Stomach (tissue), 9 donors: ENCODE measurements around the gene WFIKKN2. TPM values are rescaled to one million over a fixed set of nuclear protein-coding genes. Genes with fewer than 3 reads are reported as not detected.

ENCODE experiments used
- DNase-seq, 2 donors: peaks; one replicate each; pipeline versions ENCODE4 v3.0.0 to v3.0.0-alpha.2; 2013 to 2019
- H3K27ac ChIP-seq, 5 donors: fragments of 200-600 bp in 4 of 5; sonication (generic) in 4 of 5; one replicate each; pipeline ENCODE4 v1.5.1; 2013 to 2019; ENCODE audit warnings: mild to moderate bottlenecking in 1 of 5, moderate library complexity in 1 of 5
- H3K27me3 ChIP-seq, 3 donors: fragments of 200-600 bp; sonication (generic); one replicate each; pipeline ENCODE4 v1.5.1; 2017 to 2019; ENCODE audit warnings: mixed run types in 1 of 3
- H3K36me3 ChIP-seq, 4 donors: fragments of 200-600 bp; sonication (generic); 1 replicate in 3 of 4; 2 replicates in 1 of 4; pipeline ENCODE4 v1.5.1; 2016 to 2019
- H3K4me1 ChIP-seq, 4 donors: fragments of 200-600 bp; sonication (generic); one replicate each; pipeline ENCODE4 v1.5.1; 2016 to 2019
- H3K4me3 ChIP-seq, 4 donors: fragments of 200-600 bp; sonication (generic) in 3 of 4; one replicate each; pipeline ENCODE4 v1.5.1; 2016 to 2019; ENCODE audit warnings: mild to moderate bottlenecking in 1 of 4
- H3K9me3 ChIP-seq, 4 donors: fragments of 200-600 bp; sonication (generic); one replicate each; pipeline ENCODE4 v1.5.1; 2016 to 2019
- CTCF ChIP-seq, 7 experiments: fragments of 450-650 bp in 4 of 7; fragments of 200-600 bp in 3 of 7; sonication (generic) in 3 of 7; IDR thresholded peaks; one replicate each; pipeline ENCODE4 v1.5.1; 2016 to 2019; ENCODE audit warnings: antibody characterized with exemption in 7 of 7, control low read depth in 2 of 7, mild to moderate bottlenecking in 1 of 7
- EP300 ChIP-seq: sonication (generic); formaldehyde crosslinking; IDR thresholded peaks from one replicate; pipeline ENCODE4 v1.6.1; 2017; ENCODE audit warnings: antibody characterized with exemption
- POLR2A ChIP-seq, 4 donors: fragments of 450-650 bp; IDR thresholded peaks; one replicate each; pipeline ENCODE4 v1.6.1; 2016; ENCODE audit warnings: antibody characterized with exemption in 4 of 4, control low read depth in 2 of 4, mild to moderate bottlenecking in 1 of 4, moderate library complexity in 1 of 4
- POLR2AphosphoS5 ChIP-seq, 3 donors: sonication (generic); formaldehyde crosslinking; IDR thresholded peaks; one replicate each; pipeline ENCODE4 v1.6.1; 2016; ENCODE audit warnings: antibody characterized with exemption in 3 of 3
- WGBS, 5 donors: extraction: QIAGEN DNeasy Blood & Tissue Kit in 3 of 5; methylation state at CpG; one replicate each; pipeline versions ENCODE4 v1.1.5 to v1.1.7; 2013 to 2018; 5-methylcytosine and 5-hydroxymethylcytosine counted together
- intact Hi-C: fragments of 100-400 bp; cut with DNase I; formaldehyde crosslinking; loops from one replicate; pipeline ENCODE4 v1.15.1; 2023; ENCODE audit warnings: low total_unique reads
- polyA plus RNA-seq, 3 donors: library from polyadenylated mRNA; stranded (reverse); fragments of 200-250 nt; gene quantifications; one replicate each; pipeline ENCODE4 v1.2.3, GENCODE V29; 2013
- total RNA-seq, 5 donors: library from RNA; depleted of rRNA; stranded (reverse); fragments of >200 nt; gene quantifications; one replicate each; pipeline versions ENCODE4 v1.1.0 to v1.2.3, GENCODE V29; 2014 to 2016
- donor health status: healthy with polysubstance abuse.
- donor health status: Bipolar disorder and iron deficiency.
- donor health status: healthy.

Gene WFIKKN2
- total and polyA plus RNA-seq, 8 donors: 0.05 to 0.46 (median 0.21) TPM; not detected in 4

GRCh38 chr17:50808413-50808812 is 27.0 kb upstream of the WFIKKN2 start:
- H3K4me3 ChIP-seq: no peak overlapping the region
- intact Hi-C loops: no loop called here
- H3K9me3 ChIP-seq: no peaks in the 10 kb centered on the region
- no peaks in the 10 kb centered on the region for H3K4me1 ChIP-seq
- no peak for DNase-seq
- TF ChIP-seq POLR2AphosphoS5 (IDR thresholded peaks at IDR 0.05) (no peak), EP300 (no peak), POLR2A (IDR thresholded peaks at IDR 0.05) (no peak)
- H3K36me3 ChIP-seq: no peaks in the 10 kb centered on the region
- 92 to 96% (median 94%) methylated on average over 7 of the region's 7 CpGs for WGBS, 5 donors
- no peaks in the 10 kb centered on the region for H3K27me3 ChIP-seq
- no peak overlapping the region for H3K27ac ChIP-seq

- no peaks in the 10 kb centered on the region for H3K27me3 ChIP-seq
- no peak overlapping the region for H3K4me3 ChIP-seq
- no peak for DNase-seq
- H3K27ac ChIP-seq: no peak overlapping the region
- H3K9me3 ChIP-seq: no peaks in the 10 kb centered on the region
- intact Hi-C loops: no loop called here
- TF ChIP-seq EP300 (no peak), CTCF (IDR thresholded peaks at IDR 0.05) (no peak), POLR2AphosphoS5 (IDR thresholded peaks at IDR 0.05) (no peak), POLR2A (IDR thresholded peaks at IDR 0.05) (no peak)
- no peaks in the 10 kb centered on the region for H3K4me1 ChIP-seq
- H3K36me3 ChIP-seq: no peaks in the 10 kb centered on the region
- 26 to 56% (median 34%) methylated on average over 3 of the region's 3 CpGs for WGBS, 5 donors
Observed at GRCh38 chr17:50808888-50809287, 26.5 kb upstream of the WFIKKN2 start.

- Histone ChIP-seq H3K36me3 (no peaks in the 10 kb centered on the region), H3K4me1 (peaks cover 6 to 11% (median 9%) of the 10 kb centered on the region in 4 donors), H3K27me3 (peaks cover 0 to 13% (median 0%) of the 10 kb centered on the region in 3 donors), H3K4me3 (no peak overlapping the region), H3K9me3 (no peaks in the 10 kb centered on the region), H3K27ac (no peak overlapping the region)
- DNase-seq: no peak
- intact Hi-C loops: no loop called here
- TF ChIP-seq POLR2A (IDR thresholded peaks at IDR 0.05) (no peak), EP300 (no peak), CTCF (IDR thresholded peaks at IDR 0.05) (no peak), POLR2AphosphoS5 (IDR thresholded peaks at IDR 0.05) (no peak)
Observed at GRCh38 chr17:50813583-50813982, 21.8 kb upstream of the WFIKKN2 start.

GRCh38 chr17:50815400-50815799 is 20.0 kb upstream of the WFIKKN2 start:
- TF ChIP-seq POLR2AphosphoS5 (IDR thresholded peaks at IDR 0.05): no peak
- no peak for TF ChIP-seq POLR2A (IDR thresholded peaks at IDR 0.05)
- no peak for TF ChIP-seq EP300
- no peak for TF ChIP-seq CTCF (IDR thresholded peaks at IDR 0.05)
- H3K4me3 ChIP-seq: no peak overlapping the region
- H3K27me3 ChIP-seq: peaks cover 0 to 13% (median 0%) of the 10 kb centered on the region in 3 donors
- H3K36me3 ChIP-seq: no peaks in the 10 kb centered on the region
- peaks cover 6 to 11% (median 9%) of the 10 kb centered on the region in 4 donors for H3K4me1 ChIP-seq
- no peak overlapping the region for H3K27ac ChIP-seq
- no peak for DNase-seq
- intact Hi-C loops: no loop called here
- no peaks in the 10 kb centered on the region for H3K9me3 ChIP-seq
- WGBS, 5 donors: 60 to 68% (median 65%) methylated on average over 3 of the region's 3 CpGs

GRCh38 chr17:50816271-50816670 is 19.1 kb upstream of the WFIKKN2 start:
- intact Hi-C loops: no loop called here
- no peaks in the 10 kb centered on the region for H3K36me3 ChIP-seq
- no peak overlapping the region for H3K4me3 ChIP-seq
- no peak for TF ChIP-seq POLR2AphosphoS5 (IDR thresholded peaks at IDR 0.05)
- TF ChIP-seq POLR2A (IDR thresholded peaks at IDR 0.05): no peak
- TF ChIP-seq CTCF (IDR thresholded peaks at IDR 0.05): no peak
- TF ChIP-seq EP300: no peak
- H3K9me3 ChIP-seq: no peaks in the 10 kb centered on the region
- H3K4me1 ChIP-seq: peaks cover 6 to 11% (median 9%) of the 10 kb centered on the region in 4 donors
- H3K27me3 ChIP-seq: peaks cover 0 to 13% (median 0%) of the 10 kb centered on the region in 3 donors
- no peak overlapping the region for H3K27ac ChIP-seq
- no peak for DNase-seq
- 76 to 91% (median 80%) methylated on average over 5 of the region's 5 CpGs for WGBS, 5 donors
